Neutrophil (primary cell): ENCODE measurements around the gene HERC6.

ENCODE experiments used
- H3K27ac ChIP-seq: fragments of 200-600 bp; sonication (generic); 2 replicates; pipeline ENCODE4 v1.5.1; 2016; ENCODE audit warnings: mild to moderate bottlenecking, moderate library complexity
- H3K27me3 ChIP-seq: fragments of 200-600 bp; sonication (generic); 2 replicates; pipeline ENCODE4 v1.6.0; 2016; ENCODE audit warnings: mild to moderate bottlenecking
- H3K36me3 ChIP-seq: fragments of 200-600 bp; sonication (generic); 2 replicates; pipeline ENCODE4 v1.5.1; 2017
- H3K4me1 ChIP-seq, 2 experiments: fragments of 200-600 bp in 1 of 2; sonication (generic) in 1 of 2; 1 replicate in 1 of 2; 2 replicates in 1 of 2; pipeline versions ENCODE4 v1.5.1 to v1.6.1; 2013 to 2016; ENCODE audit warnings: low read depth in 1 of 2, low read length in 1 of 2, mild to moderate bottlenecking in 1 of 2, moderate library complexity in 1 of 2; ENCODE audit not compliant: control insufficient read depth in 1 of 2, insufficient read depth in 1 of 2
- H3K4me3 ChIP-seq, 2 experiments: fragments of 200-600 bp in 1 of 2; sonication (generic) in 1 of 2; 1 replicate in 1 of 2; 2 replicates in 1 of 2; pipeline ENCODE4 v1.5.1; 2013 to 2016; ENCODE audit warnings: low read depth in 1 of 2, low read length in 1 of 2, mild to moderate bottlenecking in 1 of 2, moderate library complexity in 1 of 2
- H3K9me3 ChIP-seq: fragments of 200-600 bp; sonication (generic); 2 replicates; pipeline ENCODE4 v1.5.1; 2016
- CTCF ChIP-seq: fragments of 200-600 bp; sonication (generic); IDR thresholded peaks from 2 replicates; pipeline ENCODE4 v1.5.1; 2016; ENCODE audit warnings: antibody characterized with exemption

The HERC6 gene

GRCh38 chr4:88449290-88449689 is 70.6 kb downstream of the HERC6 start:
- TF ChIP-seq CTCF, result no peak
- H3K27me3 ChIP-seq, result no peaks in the 10 kb centered on the region
- no peak overlapping the region for H3K27ac ChIP-seq
- H3K36me3 ChIP-seq, result no peaks in the 10 kb centered on the region
- H3K9me3 ChIP-seq, result no peaks in the 10 kb centered on the region
- H3K4me1 ChIP-seq, result no peaks in the 10 kb centered on the region
- H3K4me3 ChIP-seq, result no peak overlapping the region

GRCh38 chr4:88451205-88451604 is 72.6 kb downstream of the HERC6 start:
- peaks cover 4% of the 10 kb centered on the region in 2 experiments for H3K4me1 ChIP-seq
- no peaks in the 10 kb centered on the region for H3K36me3 ChIP-seq
- no peak for TF ChIP-seq CTCF
- H3K9me3 ChIP-seq, result no peaks in the 10 kb centered on the region
- peaks cover 3% of the 10 kb centered on the region for H3K27me3 ChIP-seq
- H3K27ac ChIP-seq, result no peak overlapping the region
- no peak overlapping the region for H3K4me3 ChIP-seq

- H3K27ac ChIP-seq, result no peak overlapping the region
- no peak for TF ChIP-seq CTCF
- H3K4me3 ChIP-seq, result no peak overlapping the region
- peaks cover 10 to 15% of the 10 kb centered on the region in 2 experiments for H3K4me1 ChIP-seq
- no peaks in the 10 kb centered on the region for H3K9me3 ChIP-seq
- H3K27me3 ChIP-seq, result peaks cover 12% of the 10 kb centered on the region
- no peaks in the 10 kb centered on the region for H3K36me3 ChIP-seq
These were observed 74.3 kb downstream of the HERC6 start for GRCh38 chr4:88452912-88453311.

- peaks cover 19 to 23% of the 10 kb centered on the region in 2 experiments for H3K4me1 ChIP-seq
- H3K36me3 ChIP-seq, result no peaks in the 10 kb centered on the region
- H3K27me3 ChIP-seq, result peaks cover 22% of the 10 kb centered on the region
- no peaks in the 10 kb centered on the region for H3K9me3 ChIP-seq
- peak; percentile 38 for TF ChIP-seq CTCF
- peak within 1 kb of the TSS; percentile 80 to 86 for H3K4me3 ChIP-seq
- H3K27ac ChIP-seq, result peak within 1 kb of the TSS; percentile 79
These were observed 78.1 kb downstream of the HERC6 start, which contains the start of gene HERC5 for GRCh38 chr4:88456670-88457306. Gene HERC5 (plus strand): TSS chr4:88457119. CDS start chr4:88457270, 151 bp downstream.

- peak overlapping the region; percentile 79 for H3K27ac ChIP-seq
- peaks cover 19 to 23% of the 10 kb centered on the region in 2 experiments for H3K4me1 ChIP-seq
- no peaks in the 10 kb centered on the region for H3K9me3 ChIP-seq
- H3K27me3 ChIP-seq, result peaks cover 22% of the 10 kb centered on the region
- peak overlapping the region; percentile 80 to 86 for H3K4me3 ChIP-seq
- no peaks in the 10 kb centered on the region for H3K36me3 ChIP-seq
- no peak for TF ChIP-seq CTCF
These were observed 78.9 kb downstream of the HERC6 start for GRCh38 chr4:88457307-88458103.
